GM12878 (cell line): Measurements from ENCODE around the gene CMYA5. TPM values are rescaled to one million over a fixed set of nuclear protein-coding genes. Genes with fewer than 3 reads are reported as not detected.

Experiments
- ATAC-seq: fragments of 200-7000 bp; cut with Tn5 transposase; 3 replicates; pipeline ENCODE4 v1.9.1; 2020; ENCODE audit warnings: mild to moderate bottlenecking, moderate library complexity
- BruUV-seq: library from RNA; stranded (reverse); fragments of 400-500 nt; replicated peaks from 2 replicates; lab custom pipeline; 2021; lab: Mats Ljungman, UMichigan
- CTCF ChIA-PET: fragments of 300-600 bp; sonication (Branson Sonifier 250); formaldehyde crosslinking; extraction: SDS; loops from one replicate; lab custom pipeline; 2021; ENCODE audit warnings: inconsistent platforms; lab: Yijun Ruan, JAX
- POLR2A ChIA-PET: fragments of 350-600 bp; formaldehyde crosslinking; extraction: SDS; loops from one replicate; lab custom pipeline; 2021; ENCODE audit warnings: inconsistent platforms; lab: Charles Lee
- RAD21 ChIA-PET: fragments of 300-600 bp; sonication (Branson Sonifier 250); formaldehyde crosslinking; loops from one replicate; lab custom pipeline; 2023; ENCODE audit warnings: antibody characterized with exemption; ENCODE audit not compliant: unreplicated experiment; lab: Charles Lee
- SMC1A ChIA-PET: fragments of 300-600 bp; sonication (Branson Sonifier 250); formaldehyde crosslinking; loops from one replicate; lab custom pipeline; 2023; ENCODE audit not compliant: unreplicated experiment, uncharacterized antibody; lab: Charles Lee
- DNase-seq: peaks from one replicate; pipeline ENCODE4 v3.0.0-alpha.2; 2011; ENCODE audit warnings: low read depth, low spot score
- FAIRE-seq: peaks from 3 replicates; lab custom pipeline; 2011; peaks lifted over from hg19 to GRCh38; lab: Jason Lieb, UNC
- H2AFZ ChIP-seq: 2 replicates; pipeline ENCODE4 v1.6.0; 2011; ENCODE audit warnings: low read depth, low read length, control low read depth; ENCODE audit not compliant: control insufficient read depth
- H3K27ac ChIP-seq: 2 replicates; pipeline ENCODE4 v1.5.1; 2011; ENCODE audit warnings: control low read depth; ENCODE audit not compliant: control insufficient read depth, insufficient read depth
- H3K27me3 ChIP-seq, 2 experiments: replicated peaks in 1 of 2; 2 replicates each; pipeline versions ENCODE4 v1.6.0 to v1.6.1; 2011; ENCODE audit warnings: low read length in 1 of 2; ENCODE audit not compliant: control insufficient read depth in 2 of 2, insufficient read depth in 2 of 2
- H3K36me3 ChIP-seq, 2 experiments: 2 replicates each; pipeline ENCODE4 v1.5.1; 2011; ENCODE audit warnings: low read length in 1 of 2; ENCODE audit not compliant: control insufficient read depth in 2 of 2, insufficient read depth in 2 of 2
- H3K4me1 ChIP-seq: 2 replicates; pipeline ENCODE4 v1.6.1; 2011; ENCODE audit warnings: mild to moderate bottlenecking, low read length, moderate library complexity, mixed read lengths; ENCODE audit not compliant: control insufficient read depth, insufficient read depth
- H3K4me2 ChIP-seq: 2 replicates; pipeline ENCODE4 v1.6.0; 2011; ENCODE audit warnings: control low read depth; ENCODE audit not compliant: control insufficient read depth, insufficient read depth
- H3K4me3 ChIP-seq: fragments of 200-600 bp; sonication (generic); 2 replicates; pipeline ENCODE4 v1.5.1; 2016
- H3K79me2 ChIP-seq: 2 replicates; pipeline ENCODE4 v1.6.0; 2011; ENCODE audit warnings: low read length; ENCODE audit not compliant: control insufficient read depth, insufficient read depth
- H3K9ac ChIP-seq: 2 replicates; pipeline ENCODE4 v1.8.0; 2011; ENCODE audit warnings: low read length, control low read depth, mixed read lengths; ENCODE audit not compliant: control insufficient read depth, insufficient read depth
- H3K9me3 ChIP-seq: replicated peaks from 3 replicates; pipeline ENCODE4 v1.5.1; 2011; ENCODE audit warnings: mild to moderate bottlenecking, low read length; ENCODE audit not compliant: control insufficient read depth, insufficient read depth
- H4K20me1 ChIP-seq: 2 replicates; pipeline ENCODE4 v1.6.0; 2011; ENCODE audit not compliant: control insufficient read depth, insufficient read depth
- EGR1 ChIP-seq, 2 experiments: IDR thresholded peaks; 1 replicate in 1 of 2; 2 replicates in 1 of 2; pipeline ENCODE4 v1.6.1; 2011 to 2012; ENCODE audit warnings: low read depth in 2 of 2, low read length in 2 of 2, borderline replicate concordance in 1 of 2, mild to moderate bottlenecking in 1 of 2, moderate library complexity in 1 of 2
- ESRRA ChIP-seq: IDR thresholded peaks from 2 replicates; pipeline ENCODE4 v1.6.1; 2012; ENCODE audit warnings: mild to moderate bottlenecking, low read length, improper control_type of control experiment
- FOXM1 ChIP-seq: IDR thresholded peaks from 2 replicates; pipeline ENCODE4 v1.6.1; 2012; ENCODE audit warnings: low read depth, mild to moderate bottlenecking, inconsistent platforms, low read length, moderate library complexity
- MEF2B ChIP-seq: fragments of 450-650 bp; IDR thresholded peaks from 2 replicates; pipeline ENCODE4 v1.6.1; 2018; ENCODE audit warnings: mild to moderate bottlenecking, moderate library complexity; ENCODE audit not compliant: partially characterized antibody, poor library complexity, severe bottlenecking
- PBX3 ChIP-seq: IDR thresholded peaks from 2 replicates; pipeline ENCODE4 v1.6.1; 2011; ENCODE audit warnings: mild to moderate bottlenecking, low read depth, low read length, moderate library complexity; ENCODE audit not compliant: insufficient replicate concordance
- SMARCA5 ChIP-seq: fragments of 450-650 bp; IDR thresholded peaks from 2 replicates; pipeline ENCODE4 v1.6.1; 2017; ENCODE audit warnings: mild to moderate bottlenecking
- SMC3 ChIP-seq: IDR thresholded peaks from 2 replicates; pipeline ENCODE4 v1.6.1; 2011; ENCODE audit warnings: low read length, improper control_type of control experiment, borderline replicate concordance
- TCF3 ChIP-seq: IDR thresholded peaks from 2 replicates; pipeline ENCODE4 v1.6.1; 2012; ENCODE audit warnings: low read depth, mild to moderate bottlenecking, low read length, borderline replicate concordance; ENCODE audit not compliant: insufficient read depth
- ZSCAN29 ChIP-seq: fragments of 450-650 bp; IDR thresholded peaks from 2 replicates; pipeline ENCODE4 v1.6.1; 2017; ENCODE audit warnings: mild to moderate bottlenecking, moderate library complexity
- WGBS: methylation state at CpG from one replicate; pipeline ENCODE4 v1.1.6; 2016; ENCODE audit warnings: low lambda C conversion rate; ENCODE audit not compliant: insufficient replicate concordance, insufficient coverage; ENCODE audit errors: missing lambda C conversion rate; 5-methylcytosine and 5-hydroxymethylcytosine counted together
- in situ Hi-C: fragments of 300-500 bp; cut with MboI; formaldehyde crosslinking; loops from 9 replicates; pipeline ENCODE4 v1.14.3; 2018; ENCODE audit warnings: mixed read lengths
- intact Hi-C: fragments of 100-400 bp; cut with micrococcal nuclease; formaldehyde crosslinking; loops from one replicate; pipeline ENCODE4 v1.14.2; 2022; ENCODE audit not compliant: unreplicated experiment
- polyA plus RNA-seq, 11 experiments: library from polyadenylated mRNA; depleted of rRNA in 4 of 11; unstranded in 6 of 11; stranded (reverse) in 5 of 11; fragments of >200 nt; fragmentation: Nextera tagmentation in 4 of 11; fragmentation: Illumina TruSeq in 1 of 11; extraction: Ambion mirVana in 4 of 11; extraction: Trizol in 1 of 11; gene quantifications; 1 replicate in 1 of 11; 2 replicates in 10 of 11; pipeline versions ENCODE4 v1.2.1 to v1.2.3, GENCODE V29; 2011 to 2016; ENCODE audit warnings: inconsistent platforms in 2 of 11, missing spikeins in 2 of 11, low read depth in 1 of 11
- total RNA-seq, 4 experiments: library from RNA; depleted of rRNA in 3 of 4; stranded (reverse); fragments of >200 nt in 3 of 4; fragmentation: Illumina TruSeq in 1 of 4; extraction: Trizol in 1 of 4; gene quantifications; 2 replicates each; pipeline versions ENCODE4 v1.2.1 to v1.2.3, GENCODE V29; 2013 to 2021

The CMYA5 gene
- total and polyA plus RNA-seq, 10 of the 15 experiments (the other 5 are each of a cell fraction or from before 2014, with no cell fraction given): 0.01 to 0.34 (median 0.16) TPM; not detected in 1

GRCh38 chr5:79703381-79703645 is 13.7 kb downstream of the CMYA5 start:
- POLR2A ChIA-PET: no interaction called here
- in situ Hi-C loops: no loop called here
- 92% methylated on average over 1 of the region's 1 CpG for WGBS
- CTCF ChIA-PET: interaction anchor here (0.7 to 1.6 kb wide), 2 partner anchors 10 to 16 kb away, joined by 3 to 5 read pairs; no protein-coding TSS in a partner anchor
- intact Hi-C loops: loop anchor here (1.0 to 5.0 kb wide), 2 partner anchors 155 to 379 kb away; no protein-coding TSS in a partner anchor
- no peaks in the 10 kb centered on the region for H4K20me1 ChIP-seq
- H3K27me3 ChIP-seq: no peaks in the 10 kb centered on the region
- no peak overlapping the region for H3K4me2 ChIP-seq
- no peaks in the 10 kb centered on the region for H3K36me3 ChIP-seq
- no peak overlapping the region for H3K27ac ChIP-seq
- no peak overlapping the region for H2AFZ ChIP-seq
- TF ChIP-seq EGR1 (IDR thresholded peaks at IDR 0.05; ENCODE audit: borderline replicate concordance in 1 of 2, low read depth in 2 of 2, low read length in 2 of 2): no peak
- no peak for TF ChIP-seq ESRRA
- no peak for TF ChIP-seq SMARCA5
- no peak for TF ChIP-seq FOXM1
- no peak for TF ChIP-seq PBX3
- no peak for TF ChIP-seq ZSCAN29
- no peak for TF ChIP-seq TCF3
- TF ChIP-seq MEF2B: no peak
- no peak for TF ChIP-seq SMC3
- RAD21 ChIA-PET: no interaction called here
- no peaks in the 10 kb centered on the region for H3K79me2 ChIP-seq
- H3K4me1 ChIP-seq: peaks cover 9% of the 10 kb centered on the region
- DNase-seq: no peak
- SMC1A ChIA-PET: interaction anchor here (1.3 kb wide), 1 partner anchor 381 kb away, joined by 3 read pairs; no protein-coding TSS in a partner anchor
- no TSS peak for BruUV-seq
- no peak for ATAC-seq
- no peaks in the 10 kb centered on the region; the same call in 2 of the 3 replicates for H3K9me3 ChIP-seq
- no peak overlapping the region for H3K9ac ChIP-seq
- no peak for FAIRE-seq
- no peak overlapping the region for H3K4me3 ChIP-seq
